GM19372 (cell line): Measurements from ENCODE around the gene LRP2BP.

Experiments used
- ATAC-seq: cut with Tn5 transposase; IDR thresholded peaks from one replicate; pipeline ENCODE4 v1.9.1; 2021; ENCODE audit warnings: mild to moderate bottlenecking, low read depth, moderate library complexity; ENCODE audit not compliant: unreplicated experiment

The LRP2BP gene

DNA sequence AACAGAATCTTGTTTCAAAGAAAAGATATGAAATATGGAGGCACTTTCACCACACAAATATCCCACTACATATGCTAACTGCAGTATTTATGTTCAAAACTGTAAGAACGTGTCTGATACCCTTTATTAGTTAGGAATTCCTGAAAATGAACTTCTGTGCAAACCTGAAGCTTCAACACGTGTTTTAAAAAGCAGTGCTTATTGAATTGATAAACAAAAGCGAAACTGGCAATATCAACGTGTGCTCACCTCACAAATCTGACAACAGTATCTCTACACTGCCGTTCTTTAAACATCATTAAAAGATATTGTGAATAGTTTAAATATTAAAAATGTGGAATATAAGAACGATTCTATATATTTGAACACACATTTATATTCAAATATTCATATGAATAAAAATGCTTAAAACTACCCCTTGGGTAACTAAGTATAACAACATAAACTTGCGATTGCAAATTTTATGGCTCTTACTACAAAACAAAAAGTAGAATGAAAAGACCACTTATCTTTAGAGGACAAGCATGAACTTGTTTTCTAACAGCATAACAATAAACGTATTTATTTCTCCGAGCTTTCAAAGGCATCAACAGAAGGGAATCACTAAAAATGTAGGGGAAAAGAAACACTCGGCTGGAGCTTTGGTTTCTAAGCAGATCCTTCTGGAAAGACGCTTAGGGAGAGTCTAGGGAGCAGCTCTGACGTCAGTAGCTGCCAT is at the start of gene LRP2BP:
Gene LRP2BP, minus strand, starts transcription at position 687 of the 718 bp plus-strand sequence. CDS start 17,738 bp downstream, outside the sequence.
- no peak for ATAC-seq

DNA sequence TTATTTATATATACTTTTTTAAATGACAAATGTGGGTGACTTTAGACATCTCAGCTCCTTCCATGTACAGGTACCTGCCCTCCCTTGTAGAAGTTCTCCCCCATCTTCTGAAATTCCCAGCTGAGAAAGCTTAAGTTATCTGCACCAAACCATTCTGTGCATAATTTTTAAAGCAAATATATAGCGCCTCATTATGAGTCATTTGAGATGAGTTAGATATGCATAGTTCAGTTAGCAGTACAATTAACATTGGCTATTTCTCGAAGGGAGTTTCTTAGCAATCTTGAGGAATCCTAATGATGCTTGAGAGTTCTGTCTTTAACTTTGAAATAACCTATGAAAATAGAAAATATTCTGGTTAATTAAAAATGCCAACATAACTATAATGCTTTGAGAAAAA is 49.5 kb upstream of the LRP2BP start:
- ATAC-seq = no peak

DNA sequence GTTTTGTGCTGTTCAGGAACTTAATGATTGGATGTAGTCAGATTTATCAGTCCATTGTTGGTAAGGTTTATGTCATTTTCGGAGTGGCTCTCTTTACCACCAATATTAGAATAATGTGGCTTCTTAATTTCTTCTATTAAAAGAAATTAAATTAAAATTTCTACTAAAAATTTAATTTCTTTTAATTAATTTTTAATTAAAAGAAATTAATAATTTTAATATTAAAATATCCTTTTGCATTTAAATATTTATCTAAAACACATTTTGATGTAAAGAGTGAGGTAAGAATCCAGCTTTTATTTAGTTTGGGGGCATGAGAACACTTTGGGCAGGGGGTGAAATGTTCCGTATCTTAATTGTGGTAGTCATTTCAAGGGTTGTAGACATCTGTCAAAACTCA is 45.8 kb upstream of the LRP2BP start:
- no peak for ATAC-seq

DNA sequence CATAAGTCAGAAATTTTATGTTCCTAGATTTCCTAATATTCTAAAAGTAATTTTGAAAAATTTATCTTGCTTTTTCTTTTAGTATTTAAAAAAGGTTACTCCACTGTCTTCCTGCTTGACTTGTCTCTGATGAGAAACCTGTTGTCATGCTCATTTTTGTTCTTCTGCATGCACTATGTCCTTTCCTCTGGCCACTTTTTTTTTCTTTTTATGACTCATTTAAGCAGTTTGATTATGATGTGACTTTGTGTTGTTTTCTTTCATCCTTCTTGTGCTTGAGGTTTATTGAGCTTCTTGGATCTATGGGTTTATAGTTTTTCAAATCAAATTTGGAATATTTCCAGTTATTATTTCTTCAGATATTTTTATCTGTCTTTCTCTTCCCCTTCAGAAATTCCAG is 42.1 kb upstream of the LRP2BP start:
- no peak for ATAC-seq

DNA sequence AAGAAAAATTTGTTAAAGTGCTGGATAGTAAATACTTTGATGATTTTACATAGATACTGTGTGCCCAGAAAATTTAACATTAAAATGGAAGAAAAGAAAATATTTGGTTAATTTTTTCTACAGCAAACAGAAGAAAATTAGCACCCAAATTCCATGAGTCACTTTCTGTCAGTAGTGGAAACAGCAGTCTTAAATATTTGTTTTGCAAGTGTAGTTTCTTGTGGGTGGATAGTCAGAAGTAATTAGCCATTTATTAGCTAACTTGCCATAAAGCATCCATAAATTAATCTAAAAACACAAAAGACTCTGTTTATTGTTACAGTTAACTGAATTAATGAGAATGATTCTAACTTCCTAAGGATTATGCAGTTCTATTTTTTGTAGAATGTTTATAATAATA is 39.7 kb upstream of the LRP2BP start:
- ATAC-seq = no peak

DNA sequence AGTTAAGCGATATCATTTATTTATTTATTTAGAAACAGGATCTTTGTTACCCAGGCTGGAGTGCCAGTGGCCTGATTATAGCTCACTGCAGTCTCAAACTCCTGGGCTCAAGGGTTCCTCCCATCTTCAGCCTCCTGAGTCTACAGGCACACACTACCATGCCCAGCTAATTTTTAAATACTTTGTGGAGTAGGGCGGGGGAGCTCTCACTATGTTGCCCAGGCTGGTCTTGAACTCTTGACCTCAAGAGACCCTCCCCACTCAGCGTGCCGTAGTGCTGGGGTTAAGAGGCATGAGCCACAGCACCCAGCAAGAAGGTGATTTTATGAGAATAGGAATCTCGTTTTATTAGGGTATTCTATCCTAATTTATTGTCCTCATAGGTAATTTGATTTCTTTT is 33.9 kb upstream of the LRP2BP start:
- ATAC-seq = no peak

DNA sequence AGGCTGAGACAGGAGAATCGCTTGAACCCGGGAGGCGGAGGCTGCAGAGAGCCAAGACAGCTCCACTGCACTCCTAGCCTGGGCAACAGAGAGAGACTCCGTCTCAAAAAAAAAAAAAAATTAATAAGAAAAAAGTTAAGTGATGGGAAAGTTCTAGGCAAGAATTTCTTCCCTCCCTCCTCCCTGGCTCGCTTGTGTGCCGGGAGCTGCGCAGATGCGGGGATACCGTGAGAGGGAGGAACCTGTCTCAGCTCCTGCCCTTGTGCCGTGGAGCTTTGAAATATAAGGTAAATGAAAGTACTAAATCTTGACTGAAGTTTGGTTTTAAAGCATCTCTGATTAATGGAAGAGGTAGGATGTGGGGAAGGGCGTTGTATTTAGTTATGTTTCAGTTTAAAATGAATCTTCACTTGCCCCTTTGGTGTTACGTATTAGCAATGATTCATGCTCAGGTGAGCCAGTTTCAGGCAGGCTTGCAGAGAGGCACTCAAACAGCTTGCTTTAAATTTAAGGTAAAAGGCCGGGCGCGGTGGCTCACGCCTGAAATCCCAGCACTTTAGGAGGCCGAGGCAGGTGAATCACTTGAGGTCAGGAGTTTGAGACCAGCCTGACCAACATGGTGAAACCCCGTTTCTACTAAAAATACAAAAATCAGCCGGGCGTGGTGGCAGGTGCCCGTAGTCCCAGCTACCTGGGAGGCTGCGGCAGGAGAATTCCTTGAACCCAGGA is 31.4 kb upstream of the LRP2BP start:
- no peak for ATAC-seq

DNA sequence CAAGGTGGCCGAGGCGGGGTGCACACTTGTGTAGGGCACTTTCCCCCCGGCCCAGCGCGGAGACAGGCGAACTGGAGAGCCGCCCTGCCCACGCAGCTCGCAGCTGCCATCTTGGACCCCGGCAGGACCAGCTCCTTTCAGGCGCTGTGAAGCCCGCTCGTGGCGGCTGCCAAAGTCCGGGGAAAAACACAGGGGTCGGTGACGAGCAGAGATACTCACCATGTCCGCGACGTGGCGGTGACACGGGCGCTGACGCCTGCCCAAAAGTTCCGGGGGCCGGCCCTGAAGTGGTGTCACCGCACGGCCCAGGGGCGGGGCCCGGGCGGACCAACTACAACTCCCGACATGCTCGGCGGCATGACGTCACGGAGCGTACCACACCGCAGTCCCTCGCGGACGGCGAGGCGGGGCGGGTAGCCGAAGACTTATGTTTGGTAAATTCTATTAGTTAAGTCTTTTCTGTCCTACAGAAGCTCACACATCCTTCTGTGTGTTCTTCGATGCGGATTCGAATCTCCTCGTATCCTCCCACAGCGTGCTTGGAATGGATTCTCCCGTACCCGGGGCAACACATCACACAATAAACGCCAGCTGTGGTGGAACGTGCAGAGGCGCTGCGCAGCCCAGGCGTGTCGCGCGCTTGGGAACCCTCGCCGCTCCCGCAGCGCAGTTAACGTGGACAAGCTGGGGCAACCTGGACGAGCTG is 30.1 kb upstream of the LRP2BP start, which contains the start of gene UFSP2:
Gene UFSP2, minus strand, starts transcription at position 318 of the 706 bp plus-strand sequence. Its CDS starts 96 bp downstream, at position 222.
- peak; percentile 93 for ATAC-seq

DNA sequence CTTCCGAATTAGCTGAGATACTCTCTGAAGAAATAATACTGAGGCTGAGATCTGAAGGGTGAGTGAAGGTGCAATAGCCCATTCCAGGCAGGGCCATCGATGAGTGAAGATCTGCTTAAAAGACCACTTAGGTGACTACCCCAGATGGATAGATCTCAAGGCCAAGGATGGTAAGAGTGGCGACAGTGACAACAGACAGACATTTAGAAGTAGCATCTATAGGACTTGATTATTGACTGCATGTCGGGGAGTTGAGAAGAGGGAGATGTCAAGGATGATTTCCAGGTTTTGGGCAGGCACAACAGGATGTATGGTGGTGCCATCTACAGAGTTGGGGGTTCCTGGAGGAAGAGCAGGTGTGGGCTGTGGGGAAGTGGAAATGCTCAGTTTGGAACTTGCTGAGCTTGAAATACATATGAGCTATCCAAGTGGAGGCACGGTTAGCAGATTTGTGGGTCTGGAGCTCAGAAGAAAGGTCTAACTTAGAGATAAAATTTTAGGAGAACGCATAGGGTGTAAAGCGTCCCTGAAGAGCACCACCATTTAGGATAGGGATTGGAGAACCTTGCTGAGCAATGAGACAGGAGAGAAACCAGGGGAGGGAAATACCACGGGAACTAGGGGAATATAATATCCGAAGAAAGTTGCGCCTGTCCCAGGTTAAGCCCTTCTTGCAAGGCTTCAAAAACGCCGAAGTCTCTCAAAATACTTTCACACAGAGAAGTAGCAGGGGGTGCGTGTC is 29.4 kb upstream of the LRP2BP start:
- ATAC-seq = peak; percentile 1

DNA sequence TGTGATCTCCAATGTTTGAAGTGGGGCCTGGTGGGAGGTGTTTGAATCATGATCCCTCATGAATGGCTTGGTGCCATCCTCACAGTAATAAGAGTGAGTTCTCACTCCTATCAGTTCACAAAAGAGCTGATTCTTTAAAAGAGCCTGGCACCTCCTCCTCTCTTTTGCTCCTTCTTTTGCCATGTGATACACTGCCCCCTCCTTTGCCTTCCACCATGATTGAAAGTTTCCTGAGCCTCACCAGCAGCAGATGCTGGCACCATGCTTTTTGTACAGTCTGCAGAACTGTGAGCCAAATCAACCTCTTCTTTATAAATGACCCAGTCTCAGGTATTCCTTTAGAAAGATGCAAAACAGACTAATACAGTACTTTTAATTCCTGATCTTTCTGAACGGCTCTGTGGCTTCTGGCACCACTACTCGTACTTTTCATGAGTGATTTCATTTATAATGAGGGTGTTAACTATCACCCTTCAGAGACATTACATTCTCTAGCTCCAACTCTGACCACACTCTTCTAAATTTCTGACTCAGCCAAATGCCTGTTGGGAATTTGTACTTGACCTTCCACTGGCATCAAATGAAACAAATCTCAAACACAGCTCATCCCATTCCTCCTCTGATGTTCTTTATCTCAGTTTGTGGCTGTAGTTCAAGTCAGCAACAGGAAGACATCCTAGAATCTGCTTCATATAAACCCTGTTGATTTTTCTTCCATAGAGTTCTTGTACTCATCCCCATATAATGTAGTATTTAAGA is 25.8 kb upstream of the LRP2BP start:
- ATAC-seq = no peak

DNA sequence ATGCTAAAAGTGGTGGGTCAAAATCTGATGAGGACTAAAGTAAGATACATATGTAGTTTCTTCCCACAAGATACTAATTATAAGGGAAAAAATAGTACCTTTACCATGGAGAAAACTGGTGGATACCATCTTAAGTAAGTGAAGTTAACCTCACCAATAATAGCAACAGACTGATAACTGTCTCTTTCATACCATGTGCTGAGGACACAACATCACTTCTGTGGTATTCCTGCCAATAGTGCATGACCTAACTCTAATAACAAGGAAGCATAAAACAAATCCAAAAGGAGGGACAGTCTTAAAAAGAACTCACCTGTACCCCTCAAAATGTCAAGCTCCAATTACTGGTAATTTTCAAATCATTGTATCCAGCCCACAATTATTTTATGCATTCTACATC is 21.2 kb upstream of the LRP2BP start:
- ATAC-seq = no peak

DNA sequence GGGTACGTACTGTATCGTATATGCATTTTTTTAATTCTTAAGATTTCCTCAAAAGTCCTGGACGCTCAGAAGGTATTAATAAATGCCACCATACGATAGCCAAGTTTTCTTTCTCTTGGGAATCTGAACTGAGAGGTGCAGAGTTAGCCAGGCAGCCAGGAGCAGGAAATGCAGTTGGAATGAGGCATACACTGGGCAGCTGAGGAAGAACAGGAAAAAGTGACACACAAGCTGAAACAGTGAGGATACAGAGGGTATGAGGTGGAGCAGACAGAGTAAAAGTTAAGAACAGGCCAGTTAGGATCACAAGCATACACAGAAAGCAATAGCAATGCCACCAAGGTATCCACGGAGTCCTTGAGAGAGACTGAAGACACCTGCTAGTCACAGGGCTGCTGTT is 16.7 kb upstream of the LRP2BP start:
- no peak for ATAC-seq

DNA sequence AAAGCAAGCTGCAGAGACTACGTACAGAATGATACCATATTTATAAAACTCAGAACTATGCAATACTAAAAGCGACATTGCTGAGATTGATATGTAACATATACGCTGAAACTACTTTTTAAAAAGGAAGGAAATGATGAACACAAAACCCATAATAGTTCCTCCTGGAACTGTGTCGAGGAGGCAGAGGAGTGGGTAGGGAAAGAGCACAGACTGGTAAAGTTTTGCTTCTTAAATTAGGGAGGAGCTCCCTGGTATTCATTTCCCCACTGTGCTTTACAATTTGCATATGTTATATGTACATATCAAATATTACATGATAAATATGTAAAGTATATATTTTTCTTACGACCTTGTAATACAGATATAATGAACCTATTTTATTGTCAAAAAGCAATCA is 16.1 kb upstream of the LRP2BP start:
- ATAC-seq = no peak

DNA sequence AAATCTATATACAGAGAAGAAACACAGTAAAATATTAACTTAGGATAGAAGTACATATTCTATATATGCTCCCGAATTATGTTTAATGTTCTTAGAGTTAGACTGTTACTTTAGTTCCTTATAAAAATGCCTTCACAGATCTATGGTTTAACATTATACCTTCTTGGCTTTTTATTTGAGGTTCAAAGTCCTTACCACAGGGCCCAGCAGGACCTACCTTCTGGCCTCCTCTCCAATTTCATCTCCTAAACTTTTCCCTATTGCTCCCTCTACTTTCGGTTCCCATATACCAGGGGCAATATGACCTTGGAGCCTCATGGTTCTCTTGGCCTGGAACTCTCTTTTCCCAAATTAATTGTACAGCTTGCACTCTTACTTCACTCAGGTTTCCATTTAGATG is 12.7 kb upstream of the LRP2BP start:
- no peak for ATAC-seq

DNA sequence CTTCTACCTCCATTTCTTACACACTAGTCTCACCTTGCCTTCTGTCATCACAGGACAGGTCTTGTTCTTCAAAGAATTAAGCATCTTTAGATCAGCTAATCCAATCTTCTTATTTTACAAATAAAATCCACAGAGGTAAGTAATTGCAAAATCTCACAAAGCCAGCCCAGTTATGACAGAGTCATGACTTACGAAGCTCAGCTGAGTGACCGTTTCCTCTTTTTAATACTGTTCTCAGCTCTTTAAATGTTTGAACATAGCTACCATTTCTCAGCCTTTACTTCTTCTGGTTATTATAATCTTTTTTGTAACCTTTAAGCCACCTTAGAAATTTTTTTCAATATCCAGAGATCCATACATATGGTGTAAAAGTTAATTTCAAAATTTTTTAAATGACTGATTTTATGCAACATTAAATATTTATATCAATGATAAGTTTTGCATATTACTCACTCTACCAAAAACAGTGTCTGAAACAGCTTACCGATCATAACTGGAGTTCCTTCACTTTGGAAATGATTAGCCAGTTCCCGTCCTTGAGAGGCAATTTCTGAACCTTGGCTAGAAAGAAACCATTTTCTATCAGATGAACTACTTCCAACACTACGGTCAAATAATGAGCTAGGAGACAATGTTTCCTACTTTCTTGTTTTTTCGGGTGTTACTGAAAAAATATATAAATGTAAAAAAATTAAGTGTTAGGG is 9.7 kb upstream of the LRP2BP start:
- peak; percentile 62 for ATAC-seq

DNA sequence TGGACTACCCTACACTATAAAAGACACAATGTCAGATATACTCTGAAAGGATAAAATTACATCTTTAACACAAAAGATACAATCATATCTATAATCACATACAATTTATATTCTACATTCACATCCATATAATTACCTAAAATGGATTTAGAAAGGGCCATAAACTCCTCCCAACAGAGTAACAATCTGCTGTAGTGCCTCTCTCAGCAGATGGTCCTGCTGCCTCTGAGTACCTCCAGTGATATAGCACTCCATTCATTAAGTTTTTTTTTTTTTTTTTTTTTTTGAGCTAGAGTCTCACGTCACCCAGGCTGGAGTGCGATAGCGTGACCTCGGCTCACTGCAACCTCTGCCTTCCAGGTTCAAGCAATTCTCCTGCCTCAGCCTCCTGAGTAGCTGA is 8.3 kb upstream of the LRP2BP start:
- ATAC-seq = no peak

DNA sequence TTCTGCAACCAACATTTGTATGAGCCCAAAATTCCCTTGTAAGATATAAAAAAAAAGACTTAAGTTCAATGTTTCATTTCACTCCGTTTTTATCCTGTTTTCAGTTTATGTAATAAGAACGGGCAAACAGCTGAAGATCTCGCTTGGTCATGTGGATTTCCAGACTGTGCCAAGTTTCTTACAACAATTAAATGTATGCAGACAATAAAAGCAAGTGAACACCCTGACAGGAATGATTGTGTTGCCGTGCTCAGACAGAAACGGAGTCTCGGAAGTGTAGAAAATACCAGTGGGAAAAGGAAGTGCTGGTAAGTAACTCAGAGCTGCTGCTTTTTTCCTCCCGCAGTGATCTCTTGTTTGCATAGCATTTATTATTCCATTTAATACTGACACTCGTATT is 3.7 kb upstream of the LRP2BP start:
- no peak for ATAC-seq

DNA sequence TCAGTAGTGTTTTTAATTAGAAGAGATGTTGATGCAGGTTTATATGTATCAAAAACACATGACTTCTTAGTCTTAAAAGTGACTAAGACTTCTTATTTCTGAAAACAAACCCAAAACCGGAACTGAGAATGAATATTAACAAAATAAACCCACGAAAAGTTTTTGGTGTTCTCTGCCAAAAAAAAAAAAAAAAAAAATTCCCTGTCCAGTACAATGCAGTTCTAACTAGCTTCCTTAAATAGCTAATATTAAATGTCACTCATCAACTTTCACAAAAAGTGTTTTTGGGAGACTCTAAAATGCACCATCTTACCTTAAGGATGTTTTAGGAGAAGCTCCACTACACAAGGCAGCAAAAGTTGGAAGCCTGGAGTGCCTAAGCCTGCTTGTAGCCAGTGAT is 2.9 kb upstream of the LRP2BP start:
- ATAC-seq = no peak

DNA sequence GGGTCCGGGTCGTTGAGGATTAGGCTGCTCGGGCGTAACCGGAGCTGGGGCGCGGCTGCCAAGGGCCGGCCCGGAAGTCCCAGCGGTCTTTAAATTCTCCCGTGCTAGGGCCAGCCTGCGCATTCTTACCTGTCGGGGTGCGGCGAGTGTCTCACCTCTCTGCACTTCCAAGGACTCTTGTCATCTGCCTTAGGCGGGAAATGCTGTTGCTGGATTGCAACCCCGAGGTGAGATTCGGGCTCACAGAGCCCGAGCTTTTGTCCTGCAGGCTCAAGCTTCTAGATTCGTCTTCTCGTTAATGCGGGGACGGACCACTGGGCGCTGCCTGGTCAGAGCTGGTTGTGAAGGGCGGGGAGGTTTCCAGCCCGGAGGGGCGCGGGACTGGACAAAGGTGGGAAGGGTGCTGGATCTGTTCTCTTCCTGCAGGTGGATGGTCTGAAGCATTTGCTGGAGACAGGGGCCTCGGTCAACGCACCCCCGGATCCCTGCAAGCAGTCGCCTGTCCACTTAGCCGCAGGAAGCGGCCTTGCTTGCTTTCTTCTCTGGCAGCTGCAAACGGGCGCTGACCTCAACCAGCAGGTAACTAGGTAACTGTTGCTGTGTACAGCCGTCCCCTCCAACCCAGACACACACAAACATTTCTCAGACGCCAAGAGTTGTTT is 1.1 kb upstream of the LRP2BP start, which contains the start of gene ANKRD37:
Gene ANKRD37, plus strand, starts transcription at position 118 of the 662 bp plus-strand sequence. Its CDS starts 83 bp downstream, at position 201.
- ATAC-seq = no peak
